Measurements from ENCODE around the gene NDP. TPM values are rescaled to one million over a fixed set of nuclear protein-coding genes. Genes with fewer than 3 reads are reported as not detected.

NDP gene
- total RNA-seq, 1 experiment from 2014 or later, result 0.28 TPM

DNA sequence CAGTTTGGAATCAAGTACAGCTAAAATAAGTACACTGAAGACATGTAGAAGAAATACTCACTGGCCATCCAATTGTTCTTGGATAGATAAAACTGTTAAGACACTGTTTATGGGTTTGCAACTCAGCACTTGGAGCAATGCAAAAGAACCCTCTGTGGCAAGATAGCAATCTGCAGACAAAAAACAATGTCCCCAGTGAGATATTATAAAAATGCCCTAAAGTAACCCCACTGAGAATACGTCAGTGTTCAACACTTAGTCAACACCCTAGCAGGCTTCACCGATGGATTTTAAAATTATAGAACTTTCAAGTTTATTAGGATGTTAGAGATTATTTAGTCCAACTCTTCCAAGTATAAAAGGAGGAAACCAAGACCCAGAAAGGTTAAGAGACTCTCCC, 47.5 kb upstream of the NDP start:
- H3K4me3 Mint-ChIP-seq, result no peak overlapping the region
- no peaks in the 10 kb centered on the region for H3K4me1 Mint-ChIP-seq
- ATAC-seq (no peak), DNase-seq (ENCODE audit: low spot score) (no peak)
- CTCF ChIA-PET, result no interaction called here
- no peaks in the 10 kb centered on the region for H3K27me3 Mint-ChIP-seq (ENCODE audit: low read depth)
- TF ChIP-seq, protein P1, sequence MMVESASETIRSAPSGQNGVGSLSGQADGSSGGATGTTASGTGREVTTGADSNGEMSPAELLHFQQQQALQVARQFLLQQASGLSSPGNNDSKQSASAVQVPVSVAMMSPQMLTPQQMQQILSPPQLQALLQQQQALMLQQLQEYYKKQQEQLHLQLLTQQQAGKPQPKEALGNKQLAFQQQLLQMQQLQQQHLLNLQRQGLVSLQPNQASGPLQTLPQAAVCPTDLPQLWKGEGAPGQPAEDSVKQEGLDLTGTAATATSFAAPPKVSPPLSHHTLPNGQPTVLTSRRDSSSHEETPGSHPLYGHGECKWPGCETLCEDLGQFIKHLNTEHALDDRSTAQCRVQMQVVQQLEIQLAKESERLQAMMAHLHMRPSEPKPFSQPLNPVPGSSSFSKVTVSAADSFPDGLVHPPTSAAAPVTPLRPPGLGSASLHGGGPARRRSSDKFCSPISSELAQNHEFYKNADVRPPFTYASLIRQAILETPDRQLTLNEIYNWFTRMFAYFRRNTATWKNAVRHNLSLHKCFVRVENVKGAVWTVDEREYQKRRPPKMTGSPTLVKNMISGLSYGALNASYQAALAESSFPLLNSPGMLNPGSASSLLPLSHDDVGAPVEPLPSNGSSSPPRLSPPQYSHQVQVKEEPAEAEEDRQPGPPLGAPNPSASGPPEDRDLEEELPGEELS (CRISPR knock-in tag; IDR thresholded peaks at IDR 0.05), result no peak
- TF ChIP-seq, protein P2, sequence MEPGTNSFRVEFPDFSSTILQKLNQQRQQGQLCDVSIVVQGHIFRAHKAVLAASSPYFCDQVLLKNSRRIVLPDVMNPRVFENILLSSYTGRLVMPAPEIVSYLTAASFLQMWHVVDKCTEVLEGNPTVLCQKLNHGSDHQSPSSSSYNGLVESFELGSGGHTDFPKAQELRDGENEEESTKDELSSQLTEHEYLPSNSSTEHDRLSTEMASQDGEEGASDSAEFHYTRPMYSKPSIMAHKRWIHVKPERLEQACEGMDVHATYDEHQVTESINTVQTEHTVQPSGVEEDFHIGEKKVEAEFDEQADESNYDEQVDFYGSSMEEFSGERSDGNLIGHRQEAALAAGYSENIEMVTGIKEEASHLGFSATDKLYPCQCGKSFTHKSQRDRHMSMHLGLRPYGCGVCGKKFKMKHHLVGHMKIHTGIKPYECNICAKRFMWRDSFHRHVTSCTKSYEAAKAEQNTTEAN (CRISPR knock-in tag; IDR thresholded peaks at IDR 0.05), result no peak
- TF ChIP-seq, protein P3, sequence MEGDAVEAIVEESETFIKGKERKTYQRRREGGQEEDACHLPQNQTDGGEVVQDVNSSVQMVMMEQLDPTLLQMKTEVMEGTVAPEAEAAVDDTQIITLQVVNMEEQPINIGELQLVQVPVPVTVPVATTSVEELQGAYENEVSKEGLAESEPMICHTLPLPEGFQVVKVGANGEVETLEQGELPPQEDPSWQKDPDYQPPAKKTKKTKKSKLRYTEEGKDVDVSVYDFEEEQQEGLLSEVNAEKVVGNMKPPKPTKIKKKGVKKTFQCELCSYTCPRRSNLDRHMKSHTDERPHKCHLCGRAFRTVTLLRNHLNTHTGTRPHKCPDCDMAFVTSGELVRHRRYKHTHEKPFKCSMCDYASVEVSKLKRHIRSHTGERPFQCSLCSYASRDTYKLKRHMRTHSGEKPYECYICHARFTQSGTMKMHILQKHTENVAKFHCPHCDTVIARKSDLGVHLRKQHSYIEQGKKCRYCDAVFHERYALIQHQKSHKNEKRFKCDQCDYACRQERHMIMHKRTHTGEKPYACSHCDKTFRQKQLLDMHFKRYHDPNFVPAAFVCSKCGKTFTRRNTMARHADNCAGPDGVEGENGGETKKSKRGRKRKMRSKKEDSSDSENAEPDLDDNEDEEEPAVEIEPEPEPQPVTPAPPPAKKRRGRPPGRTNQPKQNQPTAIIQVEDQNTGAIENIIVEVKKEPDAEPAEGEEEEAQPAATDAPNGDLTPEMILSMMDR (IDR thresholded peaks at IDR 0.05), result no peak
- TF ChIP-seq, protein P4, sequence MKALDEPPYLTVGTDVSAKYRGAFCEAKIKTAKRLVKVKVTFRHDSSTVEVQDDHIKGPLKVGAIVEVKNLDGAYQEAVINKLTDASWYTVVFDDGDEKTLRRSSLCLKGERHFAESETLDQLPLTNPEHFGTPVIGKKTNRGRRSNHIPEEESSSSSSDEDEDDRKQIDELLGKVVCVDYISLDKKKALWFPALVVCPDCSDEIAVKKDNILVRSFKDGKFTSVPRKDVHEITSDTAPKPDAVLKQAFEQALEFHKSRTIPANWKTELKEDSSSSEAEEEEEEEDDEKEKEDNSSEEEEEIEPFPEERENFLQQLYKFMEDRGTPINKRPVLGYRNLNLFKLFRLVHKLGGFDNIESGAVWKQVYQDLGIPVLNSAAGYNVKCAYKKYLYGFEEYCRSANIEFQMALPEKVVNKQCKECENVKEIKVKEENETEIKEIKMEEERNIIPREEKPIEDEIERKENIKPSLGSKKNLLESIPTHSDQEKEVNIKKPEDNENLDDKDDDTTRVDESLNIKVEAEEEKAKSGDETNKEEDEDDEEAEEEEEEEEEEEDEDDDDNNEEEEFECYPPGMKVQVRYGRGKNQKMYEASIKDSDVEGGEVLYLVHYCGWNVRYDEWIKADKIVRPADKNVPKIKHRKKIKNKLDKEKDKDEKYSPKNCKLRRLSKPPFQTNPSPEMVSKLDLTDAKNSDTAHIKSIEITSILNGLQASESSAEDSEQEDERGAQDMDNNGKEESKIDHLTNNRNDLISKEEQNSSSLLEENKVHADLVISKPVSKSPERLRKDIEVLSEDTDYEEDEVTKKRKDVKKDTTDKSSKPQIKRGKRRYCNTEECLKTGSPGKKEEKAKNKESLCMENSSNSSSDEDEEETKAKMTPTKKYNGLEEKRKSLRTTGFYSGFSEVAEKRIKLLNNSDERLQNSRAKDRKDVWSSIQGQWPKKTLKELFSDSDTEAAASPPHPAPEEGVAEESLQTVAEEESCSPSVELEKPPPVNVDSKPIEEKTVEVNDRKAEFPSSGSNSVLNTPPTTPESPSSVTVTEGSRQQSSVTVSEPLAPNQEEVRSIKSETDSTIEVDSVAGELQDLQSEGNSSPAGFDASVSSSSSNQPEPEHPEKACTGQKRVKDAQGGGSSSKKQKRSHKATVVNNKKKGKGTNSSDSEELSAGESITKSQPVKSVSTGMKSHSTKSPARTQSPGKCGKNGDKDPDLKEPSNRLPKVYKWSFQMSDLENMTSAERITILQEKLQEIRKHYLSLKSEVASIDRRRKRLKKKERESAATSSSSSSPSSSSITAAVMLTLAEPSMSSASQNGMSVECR (CRISPR knock-in tag; IDR thresholded peaks at IDR 0.05; ENCODE audit: borderline replicate concordance), result no peak
- TF ChIP-seq, protein P5, sequence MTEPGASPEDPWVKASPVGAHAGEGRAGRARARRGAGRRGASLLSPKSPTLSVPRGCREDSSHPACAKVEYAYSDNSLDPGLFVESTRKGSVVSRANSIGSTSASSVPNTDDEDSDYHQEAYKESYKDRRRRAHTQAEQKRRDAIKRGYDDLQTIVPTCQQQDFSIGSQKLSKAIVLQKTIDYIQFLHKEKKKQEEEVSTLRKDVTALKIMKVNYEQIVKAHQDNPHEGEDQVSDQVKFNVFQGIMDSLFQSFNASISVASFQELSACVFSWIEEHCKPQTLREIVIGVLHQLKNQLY (CRISPR knock-in tag; IDR thresholded peaks at IDR 0.05), result no peak
- TF ChIP-seq ZBTB21 (CRISPR knock-in tag; IDR thresholded peaks at IDR 0.05; ENCODE audit: borderline replicate concordance) (no peak), TP53 (CRISPR knock-in tag; IDR thresholded peaks at IDR 0.05) (no peak), ZNF317 (CRISPR knock-in tag; IDR thresholded peaks at IDR 0.05; ENCODE audit: borderline replicate concordance, low read depth) (no peak), ETV6 (CRISPR knock-in tag; IDR thresholded peaks at IDR 0.05) (no peak), MXD4 (CRISPR knock-in tag; IDR thresholded peaks at IDR 0.05; ENCODE audit: borderline replicate concordance) (no peak), HMGA2 (CRISPR knock-in tag; IDR thresholded peaks at IDR 0.05) (no peak), MYBL2 (CRISPR knock-in tag; IDR thresholded peaks at IDR 0.05) (no peak)
- TF ChIP-seq, protein P6, sequence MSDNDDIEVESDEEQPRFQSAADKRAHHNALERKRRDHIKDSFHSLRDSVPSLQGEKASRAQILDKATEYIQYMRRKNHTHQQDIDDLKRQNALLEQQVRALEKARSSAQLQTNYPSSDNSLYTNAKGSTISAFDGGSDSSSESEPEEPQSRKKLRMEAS (CRISPR knock-in tag; IDR thresholded peaks at IDR 0.05), result no peak
- TF ChIP-seq, protein P7, sequence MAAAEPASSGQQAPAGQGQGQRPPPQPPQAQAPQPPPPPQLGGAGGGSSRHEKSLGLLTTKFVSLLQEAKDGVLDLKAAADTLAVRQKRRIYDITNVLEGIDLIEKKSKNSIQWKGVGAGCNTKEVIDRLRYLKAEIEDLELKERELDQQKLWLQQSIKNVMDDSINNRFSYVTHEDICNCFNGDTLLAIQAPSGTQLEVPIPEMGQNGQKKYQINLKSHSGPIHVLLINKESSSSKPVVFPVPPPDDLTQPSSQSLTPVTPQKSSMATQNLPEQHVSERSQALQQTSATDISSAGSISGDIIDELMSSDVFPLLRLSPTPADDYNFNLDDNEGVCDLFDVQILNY (CRISPR knock-in tag; IDR thresholded peaks at IDR 0.05), result no peak
- TF ChIP-seq, protein P8, sequence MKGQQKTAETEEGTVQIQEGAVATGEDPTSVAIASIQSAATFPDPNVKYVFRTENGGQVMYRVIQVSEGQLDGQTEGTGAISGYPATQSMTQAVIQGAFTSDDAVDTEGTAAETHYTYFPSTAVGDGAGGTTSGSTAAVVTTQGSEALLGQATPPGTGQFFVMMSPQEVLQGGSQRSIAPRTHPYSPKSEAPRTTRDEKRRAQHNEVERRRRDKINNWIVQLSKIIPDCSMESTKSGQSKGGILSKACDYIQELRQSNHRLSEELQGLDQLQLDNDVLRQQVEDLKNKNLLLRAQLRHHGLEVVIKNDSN (CRISPR knock-in tag; IDR thresholded peaks at IDR 0.05), result no peak
- TF ChIP-seq, protein P9, sequence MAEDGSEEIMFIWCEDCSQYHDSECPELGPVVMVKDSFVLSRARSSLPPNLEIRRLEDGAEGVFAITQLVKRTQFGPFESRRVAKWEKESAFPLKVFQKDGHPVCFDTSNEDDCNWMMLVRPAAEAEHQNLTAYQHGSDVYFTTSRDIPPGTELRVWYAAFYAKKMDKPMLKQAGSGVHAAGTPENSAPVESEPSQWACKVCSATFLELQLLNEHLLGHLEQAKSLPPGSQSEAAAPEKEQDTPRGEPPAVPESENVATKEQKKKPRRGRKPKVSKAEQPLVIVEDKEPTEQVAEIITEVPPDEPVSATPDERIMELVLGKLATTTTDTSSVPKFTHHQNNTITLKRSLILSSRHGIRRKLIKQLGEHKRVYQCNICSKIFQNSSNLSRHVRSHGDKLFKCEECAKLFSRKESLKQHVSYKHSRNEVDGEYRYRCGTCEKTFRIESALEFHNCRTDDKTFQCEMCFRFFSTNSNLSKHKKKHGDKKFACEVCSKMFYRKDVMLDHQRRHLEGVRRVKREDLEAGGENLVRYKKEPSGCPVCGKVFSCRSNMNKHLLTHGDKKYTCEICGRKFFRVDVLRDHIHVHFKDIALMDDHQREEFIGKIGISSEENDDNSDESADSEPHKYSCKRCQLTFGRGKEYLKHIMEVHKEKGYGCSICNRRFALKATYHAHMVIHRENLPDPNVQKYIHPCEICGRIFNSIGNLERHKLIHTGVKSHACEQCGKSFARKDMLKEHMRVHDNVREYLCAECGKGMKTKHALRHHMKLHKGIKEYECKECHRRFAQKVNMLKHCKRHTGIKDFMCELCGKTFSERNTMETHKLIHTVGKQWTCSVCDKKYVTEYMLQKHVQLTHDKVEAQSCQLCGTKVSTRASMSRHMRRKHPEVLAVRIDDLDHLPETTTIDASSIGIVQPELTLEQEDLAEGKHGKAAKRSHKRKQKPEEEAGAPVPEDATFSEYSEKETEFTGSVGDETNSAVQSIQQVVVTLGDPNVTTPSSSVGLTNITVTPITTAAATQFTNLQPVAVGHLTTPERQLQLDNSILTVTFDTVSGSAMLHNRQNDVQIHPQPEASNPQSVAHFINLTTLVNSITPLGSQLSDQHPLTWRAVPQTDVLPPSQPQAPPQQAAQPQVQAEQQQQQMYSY (CRISPR knock-in tag; IDR thresholded peaks at IDR 0.05), result no peak
- POLR2A ChIA-PET, result no interaction called here
- no peaks in the 10 kb centered on the region for H3K36me3 Mint-ChIP-seq
- H3K9me3 Mint-ChIP-seq, result no peaks in the 10 kb centered on the region
- H3K27ac Mint-ChIP-seq, result no peak overlapping the region

Data from WTC11 (cell line).